K562 (cell line): Measurements from ENCODE around the gene NT5DC2. TPM values are rescaled to one million over a fixed set of nuclear protein-coding genes. Genes with fewer than 3 reads are reported as not detected.

Source experiments
- ATAC-seq: fragments of 200-7000 bp; cut with Tn5 transposase; 3 replicates; pipeline ENCODE4 v1.9.1; 2020; ENCODE audit warnings: moderate library complexity
- BruUV-seq: library from RNA; stranded (reverse); fragments of 400-500 nt; replicated peaks from 2 replicates; lab custom pipeline; 2021; lab: Mats Ljungman, UMichigan
- CTCF ChIA-PET: fragments of 300-600 bp; formaldehyde crosslinking; extraction: SDS; loops from one replicate; lab custom pipeline; 2021; ENCODE audit warnings: low intra/inter-chr PET ratio; lab: Yijun Ruan, JAX
- POLR2A ChIA-PET: fragments of 300-600, 350-650 bp; sonication (Branson Sonifier 250); formaldehyde crosslinking; extraction: SDS; loops from one replicate; lab custom pipeline; 2021; ENCODE audit warnings: antibody characterized with exemption, inconsistent platforms; lab: Yijun Ruan, JAX
- DNase-seq, 4 experiments: peaks; one replicate each; pipeline versions ENCODE4 v3.0.0 to v3.0.0-alpha.2; 2011 to 2018; ENCODE audit warnings: low spot score in 3 of 4, mixed read lengths in 3 of 4; ENCODE audit errors: extremely low read depth in 1 of 4
- FAIRE-seq: peaks from 2 replicates; lab custom pipeline; 2011; peaks lifted over from hg19 to GRCh38; lab: Jason Lieb, UNC
- H2AFZ ChIP-seq: 2 replicates; pipeline ENCODE4 v1.6.0; 2011; ENCODE audit warnings: low read depth, low read length, control low read depth, inconsistent platforms
- H3K27ac ChIP-seq: fragments of 200-600 bp; 3 replicates; pipeline ENCODE4 v1.8.0; 2011; ENCODE audit warnings: low read depth, mild to moderate bottlenecking, control low read depth, inconsistent platforms, low read length, moderate library complexity, mixed read lengths; ENCODE audit errors: extremely low read depth
- H3K27me3 ChIP-seq, 2 experiments: fragments of 300-600 bp in 1 of 2; 2 replicates in 1 of 2; 3 replicates in 1 of 2; pipeline versions ENCODE4 v1.6.0 to v1.8.0; 2011; ENCODE audit warnings: inconsistent platforms in 2 of 2, low read length in 2 of 2, mild to moderate bottlenecking in 1 of 2, mixed read lengths in 1 of 2, moderate library complexity in 1 of 2; ENCODE audit not compliant: control insufficient read depth in 2 of 2, insufficient read depth in 2 of 2
- H3K36me3 ChIP-seq: fragments of 300-600 bp; 3 replicates; pipeline ENCODE4 v1.8.0; 2011; ENCODE audit warnings: mild to moderate bottlenecking, low read length, inconsistent platforms; ENCODE audit not compliant: control insufficient read depth, insufficient read depth
- H3K4me1 ChIP-seq, 2 experiments: fragments of 200-600 bp in 1 of 2; replicated peaks in 1 of 2; 2 replicates in 1 of 2; 3 replicates in 1 of 2; pipeline versions ENCODE4 v1.5.1 to v1.8.0; 2011; ENCODE audit warnings: inconsistent platforms in 2 of 2, low read length in 2 of 2, mild to moderate bottlenecking in 1 of 2, mixed read lengths in 1 of 2, moderate library complexity in 1 of 2; ENCODE audit not compliant: control insufficient read depth in 2 of 2, insufficient read depth in 2 of 2
- H3K4me2 ChIP-seq: 2 replicates; pipeline ENCODE4 v1.6.1; 2011; ENCODE audit warnings: low read length, control low read depth, inconsistent platforms, mixed read lengths; ENCODE audit not compliant: insufficient read depth
- H3K4me3 ChIP-seq: fragments of 200-600 bp; sonication (generic), shearing (Covaris generic); 2 replicates; pipeline ENCODE4 v1.5.1; 2016; ENCODE audit warnings: control low read depth, inconsistent platforms
- H3K79me2 ChIP-seq: fragments of 200-600 bp; 3 replicates; pipeline ENCODE4 v1.8.0; 2011; ENCODE audit warnings: low read length, inconsistent platforms; ENCODE audit not compliant: control insufficient read depth, insufficient read depth
- H3K9ac ChIP-seq, 2 experiments: 2 replicates each; pipeline versions ENCODE4 v1.6.0 to v1.6.1; 2011; ENCODE audit warnings: low read depth in 2 of 2, low read length in 2 of 2, control low read depth in 1 of 2, inconsistent platforms in 1 of 2, mild to moderate bottlenecking in 1 of 2, mixed read lengths in 1 of 2; ENCODE audit not compliant: insufficient read depth in 1 of 2
- H3K9me1 ChIP-seq: one replicate; pipeline ENCODE4 v1.6.0; 2011; ENCODE audit warnings: inconsistent platforms, mild to moderate bottlenecking, low read length, moderate library complexity; ENCODE audit not compliant: control insufficient read depth, insufficient read depth
- H3K9me3 ChIP-seq: replicated peaks from 2 replicates; pipeline ENCODE4 v1.5.1; 2011; ENCODE audit warnings: low read depth, low read length, inconsistent platforms; ENCODE audit not compliant: control insufficient read depth, insufficient read depth
- H4K20me1 ChIP-seq: replicated peaks from 2 replicates; pipeline ENCODE4 v1.6.1; 2011; ENCODE audit warnings: low read length, inconsistent platforms, mixed read lengths; ENCODE audit not compliant: control insufficient read depth, insufficient read depth
- KDM1A ChIP-seq, 2 experiments: fragments of 450-650 bp; IDR thresholded peaks; 2 replicates each; pipeline ENCODE4 v1.6.1; 2016; ENCODE audit warnings: mild to moderate bottlenecking in 2 of 2
- POLR2AphosphoS2 ChIP-seq: IDR thresholded peaks from 2 replicates; pipeline ENCODE4 v1.6.1; 2012; ENCODE audit warnings: low read length, improper control_type of control experiment
- RBM15 ChIP-seq: fragments of 200-400 bp; formaldehyde crosslinking; IDR thresholded peaks from 2 replicates; pipeline ENCODE4 v1.6.1; 2018; ENCODE audit warnings: mild to moderate bottlenecking, low read length, moderate library complexity; ENCODE audit not compliant: insufficient read depth
- ZBTB33 ChIP-seq: sonication (generic); formaldehyde crosslinking; IDR thresholded peaks from 2 replicates; pipeline ENCODE4 v1.8.1; 2023; ENCODE audit warnings: mild to moderate bottlenecking, missing genetic modification reagents
- WGBS: fragments of 100-300 bp; shearing (Covaris generic); methylation state at CpG from one replicate; pipeline ENCODE4 v1.1.6; 2016; ENCODE audit warnings: low coverage, mixed read lengths; ENCODE audit not compliant: insufficient coverage; ENCODE audit errors: missing lambda C conversion rate; 5-methylcytosine and 5-hydroxymethylcytosine counted together
- in situ Hi-C: fragments of 300-500 bp; cut with MboI; formaldehyde crosslinking; loops from 4 replicates; pipeline ENCODE4 v1.15.0; 2018; ENCODE audit warnings: inconsistent platforms, mixed read lengths
- intact Hi-C: fragments of 100-400 bp; cut with micrococcal nuclease; formaldehyde crosslinking; loops from 2 replicates; pipeline ENCODE4 v1.14.2; 2022
- polyA plus RNA-seq, 8 experiments: library from polyadenylated mRNA; depleted of rRNA in 4 of 8; stranded (reverse) in 5 of 8; unstranded in 3 of 8; fragments of >200 nt; fragmentation: Nextera tagmentation in 2 of 8; fragmentation: Illumina TruSeq in 1 of 8; extraction: Ambion mirVana in 2 of 8; extraction: Trizol in 1 of 8; gene quantifications; 2 replicates each; pipeline versions ENCODE4 v1.2.1 to v1.2.3, GENCODE V29; 2011 to 2014; ENCODE audit warnings: inconsistent platforms in 1 of 8, missing spikeins in 1 of 8
- total RNA-seq, 7 experiments: library from RNA; depleted of rRNA in 6 of 7; stranded (reverse); fragments of >200 nt in 6 of 7; fragmentation: Illumina TruSeq in 2 of 7; extraction: Trizol in 2 of 7; gene quantifications; 2 replicates each; pipeline versions ENCODE4 v1.2.1 to v1.2.3, GENCODE V29; 2011 to 2021; ENCODE audit warnings: low replicate concordance in 1 of 7

Gene NT5DC2
- total and polyA plus RNA-seq, 9 of the 15 experiments (the other 6 are each of a cell fraction or from before 2014, with no cell fraction given), result 25.6 to 168 (median 122) TPM

GRCh38 chr3:52506266-52506966 lies 27.2 kb downstream of the NT5DC2 start:
- Histone ChIP-seq H4K20me1 (no peaks in the 10 kb centered on the region), H3K4me3 (no peak overlapping the region), H3K27me3 (peaks cover 0 to 11% of the 10 kb centered on the region in 2 experiments; a peak in 2 of 5 replicates), H3K27ac (no peak overlapping the region), H2AFZ (no peak overlapping the region), H3K36me3 (no peaks in the 10 kb centered on the region), H3K4me1 (peaks cover 0 to 40% of the 10 kb centered on the region in 2 experiments; a peak in 2 of 5 replicates), H3K9me3 (no peaks in the 10 kb centered on the region), H3K9me1 (no peaks in the 10 kb centered on the region), H3K9ac (0 out of 4 replicates have a peak overlapping the region, but pooled peaks of 1 of the 2 experiments have one; percentile 17), H3K4me2 (no peak overlapping the region), H3K79me2 (no peaks in the 10 kb centered on the region)
- CTCF ChIA-PET, result no interaction called here
- WGBS, result 46% methylated on average over 10 of the region's 27 CpGs
- in situ Hi-C loops, result no loop called here
- peak; percentile 21; the same call in 1 of the 2 replicates for TF ChIP-seq ZBTB33 (CRISPR knock-in tag)
- no peak for TF ChIP-seq RBM15
- no peak for TF ChIP-seq POLR2AphosphoS2
- TF ChIP-seq KDM1A (IDR thresholded peaks at IDR 0.05), result no peak
- BruUV-seq, result no TSS peak
- POLR2A ChIA-PET, result interaction anchor here (0.6 kb wide), 1 partner anchor 27 kb away, joined by 5 read pairs; no protein-coding TSS in a partner anchor
- FAIRE-seq (no peak), DNase-seq (no peak), ATAC-seq (0 out of 3 replicates have a peak, but pooled peaks have one; percentile 11)
- intact Hi-C loops, result no loop called here
